IMR-90 (cell line): ENCODE data around the gene CHD6. TPM values are rescaled to one million over a fixed set of nuclear protein-coding genes. Genes with fewer than 3 reads are reported as not detected.

Experiments
- ATAC-seq: fragments of 200-7000 bp; cut with Tn5 transposase; 2 replicates; pipeline ENCODE4 v1.9.1; 2020; ENCODE audit warnings: low read depth, mild to moderate bottlenecking, moderate library complexity
- BruUV-seq: library from RNA; stranded (reverse); fragments of 400-500 nt; replicated peaks from 2 replicates; lab custom pipeline; 2021; lab: Mats Ljungman, UMichigan
- CTCF ChIA-PET: fragments of 300-600 bp; formaldehyde crosslinking; extraction: SDS; loops from one replicate; lab custom pipeline; 2021; ENCODE audit warnings: antibody characterized with exemption; lab: Yijun Ruan, JAX
- POLR2A ChIA-PET: fragments of 300-600 bp; sonication (Branson Sonifier 250); formaldehyde crosslinking; loops from one replicate; lab custom pipeline; 2022; ENCODE audit warnings: antibody characterized with exemption; ENCODE audit not compliant: unreplicated experiment; lab: Charles Lee
- DNase-seq: peaks from one replicate; pipeline ENCODE4 v3.0.0; 2013
- H2AFZ ChIP-seq: replicated peaks from 2 replicates; pipeline ENCODE3; 2013; ENCODE audit warnings: low read length, mild to moderate bottlenecking; ENCODE audit not compliant: poor library complexity
- H2AK5ac ChIP-seq: 2 replicates; pipeline ENCODE4 v1.6.1; 2013; ENCODE audit warnings: low read depth, low read length, inconsistent platforms
- H2AK9ac ChIP-seq: replicated peaks from 2 replicates; pipeline ENCODE3; 2013; ENCODE audit warnings: mild to moderate bottlenecking, low read depth, low read length, moderate library complexity; ENCODE audit not compliant: poor library complexity
- H2BK120ac ChIP-seq: 2 replicates; pipeline ENCODE4 v1.6.1; 2013; ENCODE audit warnings: low read depth, low read length, inconsistent platforms
- H2BK15ac ChIP-seq: 3 replicates; pipeline ENCODE4 v1.6.1; 2013; ENCODE audit warnings: low read depth, low read length, inconsistent platforms
- H2BK20ac ChIP-seq: 2 replicates; pipeline ENCODE4 v1.6.1; 2013; ENCODE audit warnings: low read depth, mild to moderate bottlenecking, inconsistent platforms, low read length, moderate library complexity
- H2BK5ac ChIP-seq: 2 replicates; pipeline ENCODE4 v1.6.1; 2013; ENCODE audit warnings: mild to moderate bottlenecking, low read depth, low read length, inconsistent platforms; ENCODE audit not compliant: poor library complexity, severe bottlenecking
- H3K14ac ChIP-seq: replicated peaks from 2 replicates; pipeline ENCODE4 v1.6.1; 2013; ENCODE audit warnings: low read depth, low read length, inconsistent platforms
- H3K18ac ChIP-seq: 2 replicates; pipeline ENCODE4 v1.6.1; 2013; ENCODE audit warnings: low read depth, low read length, control low read depth
- H3K23ac ChIP-seq: 2 replicates; pipeline ENCODE4 v1.6.1; 2013; ENCODE audit warnings: low read depth, low read length, inconsistent platforms
- H3K27ac ChIP-seq: 2 replicates; pipeline ENCODE4 v1.5.1; 2013; ENCODE audit warnings: mild to moderate bottlenecking, control low read depth, low read length; ENCODE audit not compliant: insufficient read depth
- H3K27me3 ChIP-seq: 2 replicates; pipeline ENCODE4 v1.6.1; 2013; ENCODE audit warnings: low read length; ENCODE audit not compliant: control insufficient read depth, insufficient read depth
- H3K36me3 ChIP-seq: 2 replicates; pipeline ENCODE4 v1.6.1; 2013; ENCODE audit warnings: low read length, mixed read lengths; ENCODE audit not compliant: control insufficient read depth, insufficient read depth
- H3K4ac ChIP-seq: 2 replicates; pipeline ENCODE4 v1.6.1; 2013; ENCODE audit warnings: low read depth, low read length, inconsistent platforms
- H3K4me1 ChIP-seq: 2 replicates; pipeline ENCODE4 v1.6.1; 2013; ENCODE audit warnings: low read length, mixed read lengths; ENCODE audit not compliant: control insufficient read depth, insufficient read depth
- H3K4me2 ChIP-seq: 2 replicates; pipeline ENCODE4 v1.6.1; 2013; ENCODE audit warnings: low read depth, mild to moderate bottlenecking, control low read depth, low read length, moderate library complexity
- H3K4me3 ChIP-seq: 2 replicates; pipeline ENCODE4 v1.5.1; 2013; ENCODE audit warnings: low read depth, mild to moderate bottlenecking, control low read depth, low read length, moderate library complexity; ENCODE audit not compliant: insufficient read depth
- H3K56ac ChIP-seq: 2 replicates; pipeline ENCODE4 v1.6.1; 2013; ENCODE audit warnings: low read length, inconsistent platforms; ENCODE audit not compliant: insufficient read depth; ENCODE audit errors: extremely low read depth
- H3K79me1 ChIP-seq, 2 experiments: 2 replicates each; pipeline ENCODE4 v1.6.1; 2013; ENCODE audit warnings: low read length in 2 of 2, inconsistent platforms in 1 of 2, low read depth in 1 of 2
- H3K9ac ChIP-seq: 2 replicates; pipeline ENCODE4 v1.6.1; 2013; ENCODE audit warnings: low read depth, low read length, control low read depth
- H3K9me1 ChIP-seq: 2 replicates; pipeline ENCODE4 v1.6.1; 2013; ENCODE audit warnings: low read length, inconsistent platforms; ENCODE audit not compliant: insufficient read depth
- H3K9me3 ChIP-seq: 2 replicates; pipeline ENCODE4 v1.6.1; 2013; ENCODE audit warnings: low read length; ENCODE audit not compliant: control insufficient read depth, insufficient read depth
- H4K20me1 ChIP-seq: 2 replicates; pipeline ENCODE4 v1.6.1; 2013; ENCODE audit warnings: low read length, inconsistent platforms; ENCODE audit not compliant: insufficient read depth
- H4K5ac ChIP-seq: 2 replicates; pipeline ENCODE4 v1.6.1; 2013; ENCODE audit warnings: mild to moderate bottlenecking, low read depth, low read length, control low read depth
- H4K8ac ChIP-seq, 2 experiments: 2 replicates each; pipeline ENCODE4 v1.6.1; 2013; ENCODE audit warnings: low read depth in 2 of 2, low read length in 2 of 2, control low read depth in 1 of 2, inconsistent platforms in 1 of 2
- H4K91ac ChIP-seq: 2 replicates; pipeline ENCODE4 v1.6.1; 2013; ENCODE audit warnings: low read depth, low read length, inconsistent platforms; ENCODE audit not compliant: insufficient read depth
- MAFK ChIP-seq: IDR thresholded peaks from 2 replicates; pipeline ENCODE4 v1.6.1; 2012; ENCODE audit warnings: low read depth, low read length, improper control_type of control experiment
- POLR2A ChIP-seq: IDR thresholded peaks from 2 replicates; pipeline ENCODE4 v1.6.1; 2012; ENCODE audit warnings: mild to moderate bottlenecking, low read depth, low read length
- USF2 ChIP-seq: fragments of 150-350 bp; IDR thresholded peaks from 2 replicates; pipeline ENCODE4 v1.6.1; 2017; ENCODE audit warnings: mild to moderate bottlenecking, antibody characterized with exemption, low read length, low read depth
- WGBS, 2 experiments: methylation state at CpG; one replicate each; pipeline versions ENCODE4 v1.1.5 to v1.1.7; 2013; ENCODE audit warnings: missing lambda C conversion rate in 2 of 2; ENCODE audit not compliant: insufficient read length in 1 of 2; ENCODE audit errors: extremely low coverage in 2 of 2; 5-methylcytosine and 5-hydroxymethylcytosine counted together
- dilution Hi-C: fragments of 300-500 bp; cut with HindIII; formaldehyde crosslinking; loops from one replicate; pipeline ENCODE4 v1.14.3; 2018; ENCODE audit warnings: low sequenced_read_pairs; ENCODE audit not compliant: unreplicated experiment
- in situ Hi-C: fragments of 300-500 bp; cut with MboI; formaldehyde crosslinking; loops from 3 replicates; pipeline ENCODE4 v1.14.3; 2019; ENCODE audit warnings: low sequenced_read_pairs, inconsistent platforms, mixed read lengths
- intact Hi-C: fragments of 100-400 bp; cut with micrococcal nuclease; formaldehyde crosslinking; loops from 2 replicates; pipeline ENCODE4 v1.10.0; 2022
- polyA plus RNA-seq, 3 experiments: library from polyadenylated mRNA; depleted of rRNA; stranded (reverse); fragments of >200 nt; gene quantifications; 2 replicates each; pipeline ENCODE4 v1.2.3, GENCODE V29; 2012; ENCODE audit warnings: low replicate concordance in 1 of 3
- total RNA-seq: library from RNA; depleted of rRNA; stranded (reverse); fragments of >200 nt; gene quantifications from 2 replicates; pipeline ENCODE4 v1.2.3, GENCODE V29; 2012

The CHD6 gene
- total and polyA plus RNA-seq, 2 of the 4 experiments (the other 2 are of a cell fraction): 8.8 to 26.7 TPM

- peaks cover 19% of the 10 kb centered on the region; the same call in 1 of the 2 replicates for H4K20me1 ChIP-seq
- in situ Hi-C loops: no loop called here
- POLR2A ChIA-PET: no interaction called here
Observed at GRCh38 chr20:41530923-41531322, 87.3 kb downstream of the CHD6 start.

More at GRCh38 chr20:41530923-41531322, 87.3 kb downstream of the CHD6 start:
- peaks cover 30 to 74% of the 10 kb centered on the region in 2 experiments for H3K79me1 ChIP-seq
- no peak overlapping the region for H2BK15ac ChIP-seq
- no peak overlapping the region for H4K91ac ChIP-seq
- no peak overlapping the region for H3K4me3 ChIP-seq
- CTCF ChIA-PET: no interaction called here
- no peak overlapping the region for H3K56ac ChIP-seq
- H3K9me3 ChIP-seq: no peaks in the 10 kb centered on the region
- DNase-seq (no peak), ATAC-seq (peak; percentile 25; the same call in 1 of the 2 replicates)
- no peak overlapping the region for H2BK120ac ChIP-seq
- no peak overlapping the region for H3K23ac ChIP-seq
- no peak overlapping the region for H2AFZ ChIP-seq
- H2BK5ac ChIP-seq: no peak overlapping the region
- no peak for TF ChIP-seq USF2
- TF ChIP-seq MAFK: peak; percentile 38; the same call in 1 of the 2 replicates
- no peak for TF ChIP-seq POLR2A
- no peaks in the 10 kb centered on the region for H3K27me3 ChIP-seq
- no CpG with 5 or more reads among the region's 1 CpG for WGBS, 2 experiments
- no peak overlapping the region for H2BK20ac ChIP-seq
- H3K18ac ChIP-seq: no peak overlapping the region
- dilution Hi-C loops (no loop called here), intact Hi-C loops (no loop called here)
- no TSS peak for BruUV-seq
- H3K27ac ChIP-seq: no peak overlapping the region
- H4K5ac ChIP-seq: no peak overlapping the region
- peaks cover 9% of the 10 kb centered on the region for H3K4me1 ChIP-seq
- no peak overlapping the region for H3K9ac ChIP-seq
- no peak overlapping the region for H2AK5ac ChIP-seq
- no peak overlapping the region for H3K14ac ChIP-seq
- H3K4me2 ChIP-seq: no peak overlapping the region
- peaks cover 10% of the 10 kb centered on the region; the same call in 1 of the 2 replicates for H3K36me3 ChIP-seq
- H3K9me1 ChIP-seq: peaks cover 16% of the 10 kb centered on the region
- H2AK9ac ChIP-seq: no peak overlapping the region
- no peak overlapping the region for H3K4ac ChIP-seq
- no peak overlapping the region for H4K8ac ChIP-seq
